ENCODE measurements around the gene SLC45A1. TPM values are rescaled to one million over a fixed set of nuclear protein-coding genes. Genes with fewer than 3 reads are reported as not detected.

The SLC45A1 gene
- total and polyA plus RNA-seq, 9 of the 15 experiments (the other 6 are each of a cell fraction or from before 2014, with no cell fraction given): not detected

GRCh38 chr1:8335246-8335645 lies 17.3 kb downstream of the SLC45A1 start:
- Histone ChIP-seq H3K27me3 (ENCODE audit: control insufficient read depth in 2 of 2, insufficient read depth in 2 of 2, low read length in 2 of 2) (peaks cover 62 to 91% of the 10 kb centered on the region in 2 experiments), H2AFZ (ENCODE audit: low read depth, low read length) (no peak overlapping the region), H3K9ac (ENCODE audit: insufficient read depth in 1 of 2, low read depth in 2 of 2, low read length in 2 of 2) (no peak overlapping the region), H3K4me3 (no peak overlapping the region), H3K36me3 (ENCODE audit: control insufficient read depth, insufficient read depth, low read length) (no peaks in the 10 kb centered on the region), H4K20me1 (replicated peaks; ENCODE audit: control insufficient read depth, insufficient read depth, low read length) (no peaks in the 10 kb centered on the region; the same call in 1 of the 2 replicates), H3K9me3 (replicated peaks; ENCODE audit: control insufficient read depth, insufficient read depth, low read depth, low read length) (no peaks in the 10 kb centered on the region), H3K4me1 (replicated peaks in 1 of 2; ENCODE audit: control insufficient read depth in 2 of 2, insufficient read depth in 2 of 2, low read length in 2 of 2) (peaks cover 0 to 9% of the 10 kb centered on the region in 2 experiments; a peak in 1 of 5 replicates), H3K4me2 (ENCODE audit: insufficient read depth, low read length) (no peak overlapping the region), H3K79me2 (ENCODE audit: control insufficient read depth, insufficient read depth, low read length) (no peaks in the 10 kb centered on the region), H3K9me1 (ENCODE audit: control insufficient read depth, insufficient read depth, low read length) (no peaks in the 10 kb centered on the region), H3K27ac (ENCODE audit: extremely low read depth, low read depth, low read length) (no peak overlapping the region)
- intact Hi-C loops (cut with micrococcal nuclease): no loop called here
- TF ChIP-seq ZBTB12 (CRISPR knock-in tag; IDR thresholded peaks at IDR 0.05) (no peak), ZNF57 (CRISPR knock-in tag; IDR thresholded peaks at IDR 0.05) (no peak), MCM5 (IDR thresholded peaks at IDR 0.05; ENCODE audit: low read depth) (no peak), POU5F1 (IDR thresholded peaks at IDR 0.05; ENCODE audit: borderline replicate concordance, low read depth, low read length, partially characterized antibody) (no peak), ILK (tag; IDR thresholded peaks at IDR 0.05; ENCODE audit: borderline replicate concordance, low read depth) (no peak), MITF (IDR thresholded peaks at IDR 0.05) (no peak), ZC3H8 (IDR thresholded peaks at IDR 0.05) (no peak), TCF3 (CRISPR knock-in tag; IDR thresholded peaks at IDR 0.05) (no peak), NCOR1 (IDR thresholded peaks at IDR 0.05) (no peak), TSHZ1 (CRISPR knock-in tag; IDR thresholded peaks at IDR 0.05) (no peak), PHTF2 (CRISPR knock-in tag; IDR thresholded peaks at IDR 0.05) (no peak), MTF1 (CRISPR knock-in tag; IDR thresholded peaks at IDR 0.05; ENCODE audit: borderline replicate concordance) (no peak)
- in situ Hi-C loops (cut with MboI): no loop called here
- DNase-seq (ENCODE audit: extremely low read depth in 1 of 4, low spot score in 3 of 4) (no peak), FAIRE-seq (no peak), ATAC-seq (no peak)
- no TSS peak for BruUV-seq (replicated peaks)
- 12% methylated on average over 21 of the region's 27 CpGs for WGBS (ENCODE audit: insufficient coverage, low coverage, missing lambda C conversion rate)
- ChIA-PET CTCF (ENCODE audit: low intra/inter-chr PET ratio) (no interaction called here), POLR2A (interaction anchor here (0.8 kb wide), 1 partner anchor 20 kb away, joined by 3 read pairs; no protein-coding TSS in a partner anchor)

All from K562 (cell line).